WERI-Rb-1 (cell line): Measurements from ENCODE around the gene RASSF10.

Experiments used
- DNase-seq: peaks from one replicate; pipeline ENCODE4 v3.0.0-alpha.2; 2020
- H3K27ac ChIP-seq: fragments of 250-450 bp; sonication (Bioruptor Pico); 2 replicates; pipeline ENCODE4 v1.5.1; 2020; ENCODE audit warnings: mild to moderate bottlenecking, moderate library complexity
- H3K27me3 ChIP-seq: fragments of 250-450 bp; sonication (Bioruptor Pico); 2 replicates; pipeline ENCODE4 v1.5.1; 2021; ENCODE audit warnings: mild to moderate bottlenecking, low read depth, moderate library complexity; ENCODE audit not compliant: insufficient read depth, severe bottlenecking
- H3K36me3 ChIP-seq: fragments of 250-450 bp; sonication (Bioruptor Pico); 2 replicates; pipeline ENCODE4 v1.5.1; 2020; ENCODE audit warnings: mild to moderate bottlenecking, moderate library complexity
- H3K4me3 ChIP-seq: 2 replicates; pipeline ENCODE4 v1.5.1; 2011; ENCODE audit warnings: low read depth, mild to moderate bottlenecking, control low read depth, low read length
- H3K9me3 ChIP-seq: fragments of 250-450 bp; sonication (Bioruptor Pico); 2 replicates; pipeline ENCODE4 v1.5.1; 2021; ENCODE audit warnings: mild to moderate bottlenecking, moderate library complexity; ENCODE audit not compliant: severe bottlenecking
- TF ChIP-seq, protein P1 (sequence below): IDR thresholded peaks from 2 replicates; pipeline ENCODE4 v1.5.1; 2011; ENCODE audit warnings: low read depth, mild to moderate bottlenecking, control low read depth, inconsistent platforms, low read length

Gene RASSF10

DNA sequence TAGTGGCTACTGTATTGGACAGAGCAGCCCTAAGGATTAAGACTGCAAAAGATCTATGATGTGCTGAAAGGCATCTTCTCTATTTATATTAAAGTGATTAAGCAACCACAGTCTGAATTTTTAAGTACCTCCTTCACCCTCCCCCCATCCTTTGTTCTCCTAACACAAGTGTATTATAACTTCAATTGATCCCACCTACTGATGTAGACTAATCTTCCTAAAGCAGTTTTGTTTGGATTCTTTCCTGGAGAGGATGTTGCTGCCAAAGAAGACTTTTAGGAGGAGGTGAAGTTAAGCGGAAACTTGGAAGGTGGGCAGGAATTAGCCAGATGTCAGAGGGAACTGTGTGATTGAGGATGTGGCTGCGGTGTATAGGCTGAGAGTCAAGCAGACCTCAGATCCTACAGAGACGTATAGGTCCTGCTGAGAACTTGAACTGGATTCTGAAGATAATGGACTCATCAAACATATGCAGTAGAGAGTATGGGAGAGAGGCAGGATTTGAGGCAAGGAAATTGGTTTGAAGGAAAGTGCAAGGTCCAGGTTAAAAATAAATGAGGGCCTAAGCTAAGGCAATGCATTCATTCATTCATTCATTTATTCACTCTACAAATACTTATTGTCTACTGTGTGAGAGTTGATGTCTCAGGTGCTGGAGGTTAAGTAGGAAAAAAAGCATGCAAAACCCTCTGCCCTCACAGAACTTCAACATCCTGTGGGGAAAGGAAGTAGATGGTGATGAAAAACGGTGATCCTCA lies 5.2 kb upstream of the RASSF10 start:
- Histone ChIP-seq H3K27ac (no peak overlapping the region), H3K27me3 (peaks cover 78% of the 10 kb centered on the region), H3K36me3 (no peaks in the 10 kb centered on the region), H3K9me3 (peaks cover 4% of the 10 kb centered on the region), H3K4me3 (no peak overlapping the region)
- TF ChIP-seq, protein P1, sequence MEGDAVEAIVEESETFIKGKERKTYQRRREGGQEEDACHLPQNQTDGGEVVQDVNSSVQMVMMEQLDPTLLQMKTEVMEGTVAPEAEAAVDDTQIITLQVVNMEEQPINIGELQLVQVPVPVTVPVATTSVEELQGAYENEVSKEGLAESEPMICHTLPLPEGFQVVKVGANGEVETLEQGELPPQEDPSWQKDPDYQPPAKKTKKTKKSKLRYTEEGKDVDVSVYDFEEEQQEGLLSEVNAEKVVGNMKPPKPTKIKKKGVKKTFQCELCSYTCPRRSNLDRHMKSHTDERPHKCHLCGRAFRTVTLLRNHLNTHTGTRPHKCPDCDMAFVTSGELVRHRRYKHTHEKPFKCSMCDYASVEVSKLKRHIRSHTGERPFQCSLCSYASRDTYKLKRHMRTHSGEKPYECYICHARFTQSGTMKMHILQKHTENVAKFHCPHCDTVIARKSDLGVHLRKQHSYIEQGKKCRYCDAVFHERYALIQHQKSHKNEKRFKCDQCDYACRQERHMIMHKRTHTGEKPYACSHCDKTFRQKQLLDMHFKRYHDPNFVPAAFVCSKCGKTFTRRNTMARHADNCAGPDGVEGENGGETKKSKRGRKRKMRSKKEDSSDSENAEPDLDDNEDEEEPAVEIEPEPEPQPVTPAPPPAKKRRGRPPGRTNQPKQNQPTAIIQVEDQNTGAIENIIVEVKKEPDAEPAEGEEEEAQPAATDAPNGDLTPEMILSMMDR = no peak
- DNase-seq = no peak

DNA sequence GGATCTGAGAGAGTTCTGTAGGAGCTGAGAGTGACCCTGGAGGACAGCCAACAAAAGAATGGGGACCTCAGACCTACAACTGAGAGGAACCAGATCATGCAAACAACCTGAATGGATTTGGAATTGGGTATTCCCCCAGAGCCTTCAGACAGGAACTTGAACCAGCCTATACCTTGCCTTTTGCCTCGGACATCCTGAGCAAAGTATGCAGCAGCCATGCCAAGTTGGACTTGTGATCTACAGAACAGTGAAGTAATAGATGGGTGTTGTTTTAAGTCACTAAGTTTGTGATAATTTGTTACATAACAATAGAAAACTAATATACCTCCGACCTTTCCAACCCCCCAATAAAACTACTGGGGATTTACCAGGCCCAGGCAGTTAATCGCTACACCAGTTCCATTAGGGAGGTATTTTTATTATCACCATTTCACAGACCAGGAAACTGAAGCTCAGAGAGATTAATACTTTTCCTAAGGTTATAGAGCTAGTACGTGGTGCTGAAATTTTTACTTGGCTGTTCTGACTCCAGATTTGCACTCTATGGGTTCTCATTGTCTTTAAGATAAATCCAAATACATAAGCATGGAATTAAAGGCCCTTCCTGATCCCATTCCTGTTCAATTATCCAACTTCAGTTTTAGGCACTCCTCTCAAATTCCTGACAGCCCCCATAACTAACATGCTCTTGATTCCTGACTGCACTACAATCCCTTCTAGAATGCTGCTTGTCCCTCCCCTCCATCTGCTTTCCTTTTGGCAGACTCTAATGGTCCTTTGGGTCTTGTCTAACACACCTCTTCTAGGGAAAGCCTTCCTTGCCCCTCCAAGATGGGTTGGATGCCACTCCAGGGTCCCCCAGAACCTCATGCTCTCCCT lies 1.7 kb upstream of the RASSF10 start:
- Histone ChIP-seq H3K4me3 (no peak overlapping the region), H3K36me3 (no peaks in the 10 kb centered on the region), H3K9me3 (peaks cover 12% of the 10 kb centered on the region), H3K27me3 (peaks cover 86% of the 10 kb centered on the region), H3K27ac (no peak overlapping the region)
- no peak for DNase-seq
- TF ChIP-seq, protein P1 = no peak

DNA sequence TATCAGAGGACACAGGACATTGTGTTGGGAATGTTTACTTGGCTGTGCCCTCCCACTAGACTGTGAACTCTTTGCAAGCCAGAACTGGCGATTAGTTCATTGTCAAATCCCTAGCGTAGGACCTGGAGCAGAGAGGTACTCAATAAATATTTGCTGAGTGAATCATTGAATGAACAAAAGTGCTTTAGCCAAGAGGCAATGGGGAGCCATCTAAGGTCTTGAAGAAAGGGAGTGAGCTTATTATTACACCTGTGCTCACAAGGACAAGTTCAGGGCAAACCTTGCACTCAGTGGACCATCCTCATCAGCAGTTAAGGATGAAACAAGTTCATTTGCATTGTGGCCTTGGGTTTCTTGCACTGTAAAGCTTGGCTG lies 1.1 kb upstream of the RASSF10 start:
- no peak overlapping the region for H3K4me3 ChIP-seq
- DNase-seq = no peak

DNA sequence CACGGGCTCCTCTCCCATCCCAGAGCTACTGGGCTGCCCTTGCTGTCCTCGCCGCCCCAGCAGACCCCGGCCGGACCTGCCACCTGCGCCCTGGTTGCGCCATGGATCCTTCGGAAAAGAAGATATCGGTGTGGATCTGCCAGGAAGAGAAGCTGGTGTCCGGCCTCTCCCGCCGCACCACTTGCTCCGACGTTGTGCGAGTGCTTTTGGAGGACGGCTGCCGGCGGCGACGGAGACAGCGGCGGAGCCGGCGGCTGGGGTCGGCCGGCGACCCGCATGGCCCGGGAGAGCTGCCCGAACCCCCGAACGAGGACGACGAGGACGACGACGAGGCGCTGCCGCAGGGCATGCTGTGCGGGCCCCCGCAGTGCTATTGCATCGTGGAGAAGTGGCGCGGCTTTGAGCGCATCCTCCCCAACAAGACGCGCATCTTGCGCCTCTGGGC lies 382 bp downstream of the RASSF10 start:
- Histone ChIP-seq H3K36me3 (no peaks in the 10 kb centered on the region), H3K27me3 (peaks cover 88% of the 10 kb centered on the region), H3K9me3 (peaks cover 12% of the 10 kb centered on the region), H3K4me3 (peak overlapping the region; percentile 30), H3K27ac (no peak overlapping the region)
- no peak for DNase-seq
- TF ChIP-seq, protein P1 = no peak

More for the DNA sequence above, 1.1 kb upstream of the RASSF10 start:
- TF ChIP-seq, protein P1 = no peak
- Histone ChIP-seq H3K9me3 (peaks cover 12% of the 10 kb centered on the region), H3K27ac (no peak overlapping the region), H3K36me3 (no peaks in the 10 kb centered on the region), H3K27me3 (peaks cover 87% of the 10 kb centered on the region)

DNA sequence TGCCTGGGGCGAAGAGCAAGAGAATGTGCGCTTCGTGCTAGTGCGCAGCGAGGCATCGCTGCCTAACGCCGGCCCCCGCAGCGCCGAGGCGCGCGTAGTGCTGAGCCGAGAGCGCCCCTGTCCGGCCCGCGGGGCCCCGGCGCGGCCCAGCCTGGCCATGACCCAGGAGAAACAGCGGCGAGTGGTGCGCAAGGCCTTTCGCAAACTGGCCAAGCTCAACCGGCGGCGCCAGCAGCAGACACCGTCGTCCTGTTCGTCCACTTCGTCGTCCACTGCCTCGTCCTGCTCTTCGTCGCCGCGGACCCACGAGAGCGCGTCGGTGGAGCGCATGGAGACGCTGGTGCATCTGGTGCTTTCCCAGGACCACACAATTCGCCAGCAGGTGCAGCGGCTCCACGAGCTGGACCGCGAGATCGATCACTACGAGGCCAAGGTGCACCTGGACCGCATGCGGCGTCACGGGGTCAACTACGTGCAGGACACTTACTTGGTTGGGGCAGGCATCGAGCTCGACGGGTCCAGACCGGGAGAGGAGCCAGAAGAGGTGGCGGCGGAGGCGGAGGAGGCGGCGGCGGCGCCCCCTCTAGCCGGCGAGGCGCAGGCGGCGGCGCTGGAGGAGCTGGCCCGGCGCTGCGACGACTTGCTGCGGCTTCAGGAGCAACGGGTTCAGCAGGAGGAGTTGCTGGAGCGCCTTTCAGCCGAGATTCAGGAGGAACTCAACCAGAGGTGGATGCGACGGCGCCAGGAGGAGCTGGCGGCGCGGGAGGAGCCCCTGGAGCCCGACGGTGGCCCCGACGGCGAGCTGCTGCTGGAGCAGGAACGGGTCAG lies 1.0 kb downstream of the RASSF10 start:
- DNase-seq = peak; percentile 12

More for the DNA sequence above, 1.0 kb downstream of the RASSF10 start:
- Histone ChIP-seq H3K9me3 (peaks cover 12% of the 10 kb centered on the region), H3K36me3 (no peaks in the 10 kb centered on the region), H3K4me3 (peak overlapping the region; percentile 30), H3K27ac (no peak overlapping the region), H3K27me3 (peaks cover 84% of the 10 kb centered on the region)
- TF ChIP-seq, protein P1 = no peak
